Upper lobe of left lung (tissue), 6 donors: ENCODE measurements around the gene OR10G8. TPM values are rescaled to one million over a fixed set of nuclear protein-coding genes. Genes with fewer than 3 reads are reported as not detected.

Experiments
- ATAC-seq, 2 donors: fragments of 200-7000 bp; cut with Tn5 transposase; one replicate each; pipeline ENCODE4 v1.9.1; 2022; ENCODE audit warnings: mild to moderate bottlenecking in 2 of 2, moderate library complexity in 2 of 2; ENCODE audit not compliant: low FRiP score in 2 of 2
- DNase-seq, 2 donors: peaks; one replicate each; pipeline ENCODE4 v3.0.0-alpha.2; 2019 to 2020
- H3K27ac ChIP-seq, 4 donors: fragments of 200-600 bp; sonication (generic); one replicate each; pipeline ENCODE4 v1.5.1; 2016 to 2019
- H3K27me3 ChIP-seq, 4 donors: fragments of 200-600 bp; sonication (generic); one replicate each; pipeline ENCODE4 v1.5.1; 2017 to 2019
- H3K36me3 ChIP-seq, 4 donors: fragments of 200-600 bp; sonication (generic); one replicate each; pipeline ENCODE4 v1.5.1; 2016 to 2019
- H3K4me1 ChIP-seq, 4 donors: fragments of 200-600 bp; sonication (generic); one replicate each; pipeline ENCODE4 v1.5.1; 2018 to 2019
- H3K4me3 ChIP-seq, 4 donors: fragments of 200-600 bp; sonication (generic); one replicate each; pipeline ENCODE4 v1.5.1; 2017 to 2019; ENCODE audit warnings: mild to moderate bottlenecking in 2 of 4, moderate library complexity in 1 of 4
- H3K9me3 ChIP-seq, 4 donors: fragments of 200-600 bp; sonication (generic); one replicate each; pipeline ENCODE4 v1.5.1; 2018 to 2019
- EP300 ChIP-seq, 4 donors: sonication (generic); formaldehyde crosslinking; IDR thresholded peaks; one replicate each; pipeline ENCODE4 v1.5.1; 2017; ENCODE audit warnings: antibody characterized with exemption in 4 of 4, control low read depth in 2 of 4
- POLR2A ChIP-seq, 4 donors: fragments of 450-650 bp; IDR thresholded peaks; one replicate each; pipeline ENCODE4 v1.5.1; 2016 to 2017; ENCODE audit warnings: antibody characterized with exemption in 4 of 4, mild to moderate bottlenecking in 2 of 4
- POLR2AphosphoS5 ChIP-seq, 2 donors: sonication (generic); formaldehyde crosslinking; IDR thresholded peaks; one replicate each; pipeline ENCODE4 v1.5.1; 2017; ENCODE audit warnings: antibody characterized with exemption in 2 of 2
- WGBS, 2 donors: methylation state at CpG; one replicate each; pipeline ENCODE4 v1.1.5; 2017 to 2018; 5-methylcytosine and 5-hydroxymethylcytosine counted together
- total RNA-seq, 6 donors: library from RNA; depleted of rRNA in 4 of 6; stranded (reverse); fragments of >200 nt in 4 of 6; gene quantifications; one replicate each; pipeline versions ENCODE4 v1.1.0 to v1.2.1, GENCODE V29; 2016 to 2021
- TF ChIP-seq, protein P1 (sequence below), 6 experiments: fragments of 450-650 bp in 4 of 6; fragments of 200-600 bp in 2 of 6; sonication (generic) in 2 of 6; IDR thresholded peaks; one replicate each; pipeline ENCODE4 v1.5.1; 2016 to 2019; ENCODE audit warnings: antibody characterized with exemption in 6 of 6
- donor health status: DM: no; HTN: no; CAD: no; lungs with moderate emphysema.
- donor health status: DM: no; HTN: yes; CAD: no; lungs with severe emphysema.

The OR10G8 gene
- total RNA-seq, 6 donors from 2014 or later: not detected

DNA sequence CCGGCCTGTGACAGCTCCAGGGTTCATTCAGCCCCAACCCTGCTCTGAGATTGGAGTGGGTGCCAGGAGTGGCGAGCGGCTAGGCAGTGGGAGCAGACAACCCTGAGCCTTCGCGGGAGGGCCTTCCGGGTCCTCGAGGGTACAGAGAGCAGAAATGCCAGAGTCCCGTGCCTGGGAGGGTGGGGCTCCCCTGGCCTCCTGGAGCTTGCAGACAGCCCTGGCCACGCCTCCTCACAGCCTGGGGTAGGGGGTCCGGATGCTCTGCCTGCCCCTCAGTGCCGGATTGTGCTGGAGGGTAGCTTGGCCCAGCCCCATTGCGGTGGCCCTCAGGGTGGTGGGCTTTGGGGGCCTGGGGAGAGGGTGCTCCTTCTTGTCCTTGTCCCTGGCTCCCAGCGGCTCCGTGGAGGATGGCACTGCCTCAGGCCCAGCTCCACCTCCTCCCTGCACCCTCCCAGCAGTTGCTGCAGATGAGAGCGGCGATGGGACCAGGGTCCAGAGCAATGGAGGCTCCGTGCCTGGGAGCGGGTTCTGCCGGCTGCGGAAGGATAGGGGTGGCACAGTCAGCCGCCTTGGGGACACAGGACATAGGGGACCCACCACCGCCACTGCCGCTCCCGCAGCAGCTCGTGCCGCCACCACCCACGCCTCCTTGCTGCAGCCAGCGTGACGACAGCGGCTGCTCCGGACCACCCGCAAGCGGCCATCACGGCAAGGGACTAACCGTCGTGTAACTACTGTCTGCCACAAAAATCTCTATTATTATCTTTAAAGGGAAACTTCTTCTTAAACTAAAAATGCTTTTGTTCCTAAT lies 49.4 kb downstream of the OR10G8 start:
- Histone ChIP-seq H3K9me3 (no peaks in the 10 kb centered on the region), H3K4me1 (peaks cover 2 to 16% (median 8%) of the 10 kb centered on the region in 4 donors), H3K4me3 (peak overlapping the region in 3 of 4 donors; percentile 28 to 43 (median 37)), H3K27ac (peak overlapping the region in 1 of 4 donors; percentile 33), H3K36me3 (no peaks in the 10 kb centered on the region), H3K27me3 (peaks cover 0 to 9% (median 0%) of the 10 kb centered on the region in 4 donors)
- peak in 1 of 2 donors; percentile 86 for DNase-seq
- TF ChIP-seq, protein P1, sequence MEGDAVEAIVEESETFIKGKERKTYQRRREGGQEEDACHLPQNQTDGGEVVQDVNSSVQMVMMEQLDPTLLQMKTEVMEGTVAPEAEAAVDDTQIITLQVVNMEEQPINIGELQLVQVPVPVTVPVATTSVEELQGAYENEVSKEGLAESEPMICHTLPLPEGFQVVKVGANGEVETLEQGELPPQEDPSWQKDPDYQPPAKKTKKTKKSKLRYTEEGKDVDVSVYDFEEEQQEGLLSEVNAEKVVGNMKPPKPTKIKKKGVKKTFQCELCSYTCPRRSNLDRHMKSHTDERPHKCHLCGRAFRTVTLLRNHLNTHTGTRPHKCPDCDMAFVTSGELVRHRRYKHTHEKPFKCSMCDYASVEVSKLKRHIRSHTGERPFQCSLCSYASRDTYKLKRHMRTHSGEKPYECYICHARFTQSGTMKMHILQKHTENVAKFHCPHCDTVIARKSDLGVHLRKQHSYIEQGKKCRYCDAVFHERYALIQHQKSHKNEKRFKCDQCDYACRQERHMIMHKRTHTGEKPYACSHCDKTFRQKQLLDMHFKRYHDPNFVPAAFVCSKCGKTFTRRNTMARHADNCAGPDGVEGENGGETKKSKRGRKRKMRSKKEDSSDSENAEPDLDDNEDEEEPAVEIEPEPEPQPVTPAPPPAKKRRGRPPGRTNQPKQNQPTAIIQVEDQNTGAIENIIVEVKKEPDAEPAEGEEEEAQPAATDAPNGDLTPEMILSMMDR (IDR thresholded peaks at IDR 0.05): peak in 1 of 6 experiments; percentile 6
- TF ChIP-seq POLR2AphosphoS5 (IDR thresholded peaks at IDR 0.05) (no peak), POLR2A (IDR thresholded peaks at IDR 0.05) (peak in 1 of 4 donors; percentile 39), EP300 (IDR thresholded peaks at IDR 0.05) (no peak)
- peak; percentile 50 to 61 for ATAC-seq
- 7 to 10% methylated on average over 16 to 35 of the region's 36 CpGs for WGBS, 2 donors

DNA sequence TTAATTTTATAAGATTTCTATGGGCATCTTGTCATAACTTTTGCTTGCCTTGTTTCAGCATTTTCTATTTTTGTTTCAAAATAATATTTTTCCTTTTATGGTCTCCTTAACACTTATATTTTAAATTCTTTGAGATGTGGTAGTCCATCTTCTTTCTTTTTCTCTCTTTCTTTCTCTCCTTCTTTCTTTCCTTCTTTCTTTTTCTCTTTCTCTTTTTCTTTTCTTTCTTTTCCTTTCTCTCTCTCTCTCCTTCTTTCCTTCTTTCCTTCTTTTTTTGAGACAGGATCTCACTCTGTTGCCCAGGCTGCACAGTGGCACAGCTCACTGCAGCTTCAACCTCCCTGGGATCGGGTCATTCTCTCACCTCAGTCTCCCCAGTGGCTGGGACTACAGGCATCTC lies 50.7 kb downstream of the OR10G8 start:
- Histone ChIP-seq H3K36me3 (no peaks in the 10 kb centered on the region), H3K27me3 (peaks cover 0 to 9% (median 0%) of the 10 kb centered on the region in 4 donors), H3K4me1 (peaks cover 0 to 10% (median 6%) of the 10 kb centered on the region in 4 donors), H3K4me3 (no peak overlapping the region), H3K9me3 (no peaks in the 10 kb centered on the region), H3K27ac (no peak overlapping the region)
- TF ChIP-seq EP300 (IDR thresholded peaks at IDR 0.05) (no peak), POLR2AphosphoS5 (IDR thresholded peaks at IDR 0.05) (no peak), POLR2A (IDR thresholded peaks at IDR 0.05) (no peak)
- TF ChIP-seq, protein P1 (IDR thresholded peaks at IDR 0.05): no peak
- WGBS, 2 donors: 73 to 96% methylated on average over 1 of the region's 1 CpG
- ATAC-seq (no peak), DNase-seq (no peak)

DNA sequence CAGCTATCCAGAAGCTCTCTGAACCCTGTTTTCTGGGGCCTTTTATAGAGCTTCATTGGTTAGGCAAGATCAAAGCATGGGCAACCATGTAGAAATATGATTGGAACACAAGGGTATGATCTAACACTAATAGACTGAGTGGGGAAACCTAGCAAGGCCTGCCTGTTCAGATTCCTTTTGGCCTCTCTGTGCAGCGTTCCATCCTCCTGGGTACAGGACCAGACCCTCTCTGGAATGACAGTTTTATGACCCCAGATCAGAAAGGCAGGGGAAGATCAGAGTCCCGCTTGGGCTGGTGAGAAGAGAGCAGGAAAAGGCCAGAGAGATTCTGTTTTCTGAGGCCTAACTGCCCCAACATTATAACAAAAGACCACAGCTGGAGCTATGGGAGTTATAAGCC lies 52.0 kb downstream of the OR10G8 start:
- TF ChIP-seq POLR2AphosphoS5 (IDR thresholded peaks at IDR 0.05): no peak
- Histone ChIP-seq H3K36me3 (no peaks in the 10 kb centered on the region), H3K4me1 (peaks cover 0 to 10% (median 6%) of the 10 kb centered on the region in 4 donors), H3K4me3 (no peak overlapping the region), H3K27me3 (peaks cover 0 to 9% (median 0%) of the 10 kb centered on the region in 4 donors), H3K27ac (no peak overlapping the region), H3K9me3 (no peaks in the 10 kb centered on the region)
- no peak for ATAC-seq
- WGBS, 2 donors: 90 to 100% methylated on average over 2 of the region's 2 CpGs
- no peak for DNase-seq

DNA sequence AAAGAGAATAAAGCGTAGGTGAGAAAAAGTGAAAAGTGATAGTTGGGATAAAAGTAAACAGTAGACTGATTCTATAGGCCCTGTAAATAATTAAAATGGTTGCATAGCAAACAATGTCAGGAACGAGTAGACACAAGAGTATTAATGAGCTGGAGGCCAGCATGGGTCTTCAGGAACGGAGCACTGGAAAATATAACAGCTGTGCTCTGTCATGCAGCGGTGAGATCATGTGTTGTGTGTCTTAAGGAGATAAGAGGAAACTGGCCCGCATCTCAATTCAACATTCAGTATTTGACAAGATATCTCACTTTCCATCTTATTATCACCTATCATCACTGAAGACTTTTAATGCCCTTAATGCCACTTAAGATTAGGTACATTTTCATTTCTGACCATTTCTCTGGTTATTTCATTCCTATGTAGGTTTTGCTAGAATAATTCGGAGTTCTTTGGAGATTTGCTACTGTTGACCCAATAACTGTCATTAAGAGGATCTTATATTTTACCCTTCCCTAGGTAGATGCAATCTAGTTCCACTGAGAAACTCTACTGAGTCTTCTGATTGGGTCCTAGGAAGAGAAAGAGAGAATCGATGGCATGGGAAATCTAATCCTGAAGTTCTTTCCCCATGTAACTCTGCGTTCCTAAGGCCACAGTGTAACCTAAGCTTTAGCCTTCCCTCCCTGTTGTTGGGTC lies 53.2 kb downstream of the OR10G8 start:
- Histone ChIP-seq H3K4me1 (peaks cover 0 to 10% (median 6%) of the 10 kb centered on the region in 4 donors), H3K9me3 (no peaks in the 10 kb centered on the region), H3K36me3 (no peaks in the 10 kb centered on the region), H3K27me3 (peaks cover 0 to 9% (median 0%) of the 10 kb centered on the region in 4 donors), H3K27ac (no peak overlapping the region), H3K4me3 (no peak overlapping the region)
- 67% methylated on average over 8 of the region's 8 CpGs for WGBS, 2 donors
- DNase-seq: no peak
- no peak for TF ChIP-seq POLR2AphosphoS5 (IDR thresholded peaks at IDR 0.05)
- TF ChIP-seq, protein P1 (IDR thresholded peaks at IDR 0.05): no peak
- TF ChIP-seq POLR2A (IDR thresholded peaks at IDR 0.05): no peak
- no peak for TF ChIP-seq EP300 (IDR thresholded peaks at IDR 0.05)
- no peak for ATAC-seq

Other genes with a start within 250 kb of the OR10G8 start
- gene OR6M1, start 220.4 kb upstream of the OR10G8 start, total RNA-seq: not detected
- not detected for gene TMEM225, start 141.1 kb upstream of the OR10G8 start, total RNA-seq
- gene OR8D4, start 124.6 kb upstream of the OR10G8 start, total RNA-seq: not detected
- not detected for gene OR4D5, start 87.2 kb upstream of the OR10G8 start, total RNA-seq
- gene OR6T1, start 83.0 kb upstream of the OR10G8 start, total RNA-seq: not detected
- gene OR10S1, start 49.0 kb upstream of the OR10G8 start, total RNA-seq: not detected
- not detected for gene OR10G6, start 31.6 kb upstream of the OR10G8 start, total RNA-seq
- gene OR10G4, start 13.8 kb upstream of the OR10G8 start, total RNA-seq: not detected
- not detected for gene OR10G9, start 3.8 kb upstream of the OR10G8 start, total RNA-seq
- not detected for gene OR10G7, start 14.5 kb downstream of the OR10G8 start, total RNA-seq
- 10 to 100 TPM; 16.4 to 39.0 (median 32.9) TPM for gene VWA5A, start 88.7 kb downstream of the OR10G8 start, total RNA-seq
- not detected for gene OR10D3, start 156.5 kb downstream of the OR10G8 start, total RNA-seq
- gene OR8G1, start 214.3 kb downstream of the OR10G8 start, total RNA-seq: not detected
- under 1 TPM in 1 of 6 donors, not detected in 5; 0.64 TPM for gene OR8G5, start 229.6 kb downstream of the OR10G8 start, total RNA-seq